AG10803 (cell line): ENCODE results near the gene DOCK1.

Experiments
- DNase-seq: peaks from one replicate; pipeline ENCODE4 v3.0.0; 2010; ENCODE audit warnings: low read depth
- H3K4me3 ChIP-seq: 2 replicates; pipeline ENCODE4 v1.5.1; 2011; ENCODE audit warnings: mild to moderate bottlenecking, low read length, control low read depth
- TF ChIP-seq, protein P1 (sequence below): conservative IDR thresholded peaks from 2 replicates; pipeline ENCODE4 v1.5.1; 2011; ENCODE audit warnings: mild to moderate bottlenecking, low read length, control low read depth, inconsistent platforms

The DOCK1 gene

DNA sequence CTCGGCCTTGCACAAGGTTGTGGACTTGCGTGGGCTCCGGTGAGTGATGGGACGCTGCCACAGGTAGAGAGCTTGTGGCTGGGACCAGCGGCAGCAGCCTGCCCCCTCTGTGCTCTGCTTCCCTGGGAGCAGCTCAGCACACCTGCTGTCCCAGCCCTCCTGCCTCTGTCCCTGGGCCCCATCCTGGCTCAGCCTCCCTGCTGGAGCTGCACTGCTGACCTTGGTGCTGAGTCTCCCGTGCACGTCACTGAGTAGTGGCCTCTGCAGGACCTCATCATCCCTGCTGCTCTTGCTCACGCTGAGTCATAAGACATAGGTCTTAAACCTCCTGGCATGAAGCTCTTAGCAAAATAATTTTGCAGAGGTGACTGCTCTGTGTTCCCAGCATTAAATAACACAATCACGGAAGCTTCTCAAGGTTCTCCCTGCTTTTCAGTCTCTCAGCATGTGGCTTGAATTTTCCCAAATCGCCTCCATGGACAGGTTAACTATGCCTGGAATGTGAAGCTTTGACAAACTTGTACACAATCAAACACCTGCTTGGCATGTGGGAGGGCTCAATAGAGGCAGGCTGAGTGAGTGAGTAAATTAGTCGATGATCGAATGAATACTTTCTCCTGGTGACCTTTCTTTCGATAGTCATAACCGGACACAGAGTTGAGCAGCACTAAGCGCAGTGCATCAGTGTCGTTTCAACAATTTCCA, 580.1 kb downstream of the DOCK1 start:
- no peak for DNase-seq
- TF ChIP-seq, protein P1, sequence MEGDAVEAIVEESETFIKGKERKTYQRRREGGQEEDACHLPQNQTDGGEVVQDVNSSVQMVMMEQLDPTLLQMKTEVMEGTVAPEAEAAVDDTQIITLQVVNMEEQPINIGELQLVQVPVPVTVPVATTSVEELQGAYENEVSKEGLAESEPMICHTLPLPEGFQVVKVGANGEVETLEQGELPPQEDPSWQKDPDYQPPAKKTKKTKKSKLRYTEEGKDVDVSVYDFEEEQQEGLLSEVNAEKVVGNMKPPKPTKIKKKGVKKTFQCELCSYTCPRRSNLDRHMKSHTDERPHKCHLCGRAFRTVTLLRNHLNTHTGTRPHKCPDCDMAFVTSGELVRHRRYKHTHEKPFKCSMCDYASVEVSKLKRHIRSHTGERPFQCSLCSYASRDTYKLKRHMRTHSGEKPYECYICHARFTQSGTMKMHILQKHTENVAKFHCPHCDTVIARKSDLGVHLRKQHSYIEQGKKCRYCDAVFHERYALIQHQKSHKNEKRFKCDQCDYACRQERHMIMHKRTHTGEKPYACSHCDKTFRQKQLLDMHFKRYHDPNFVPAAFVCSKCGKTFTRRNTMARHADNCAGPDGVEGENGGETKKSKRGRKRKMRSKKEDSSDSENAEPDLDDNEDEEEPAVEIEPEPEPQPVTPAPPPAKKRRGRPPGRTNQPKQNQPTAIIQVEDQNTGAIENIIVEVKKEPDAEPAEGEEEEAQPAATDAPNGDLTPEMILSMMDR: no peak
- H3K4me3 ChIP-seq: no peak overlapping the region

DNA sequence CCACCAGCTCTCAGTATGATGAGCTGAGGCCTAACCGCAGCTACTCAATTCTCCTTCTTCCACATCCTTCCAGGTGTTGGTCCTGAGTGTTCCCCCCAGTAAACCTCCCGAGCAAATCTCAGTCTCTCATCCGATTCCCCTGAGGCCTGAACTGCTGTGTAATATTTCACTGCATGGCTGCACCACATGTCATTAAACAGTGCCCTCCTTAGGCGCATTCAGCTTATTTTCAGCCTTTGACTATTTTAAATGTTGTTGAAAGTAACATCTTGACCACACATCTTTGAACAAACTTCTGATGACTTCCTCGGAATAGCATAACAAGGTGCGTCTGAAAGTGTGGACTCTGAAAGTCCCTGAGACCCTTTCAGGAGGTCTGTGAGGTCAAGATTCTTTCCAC, 581.1 kb downstream of the DOCK1 start:
- no peak overlapping the region for H3K4me3 ChIP-seq
- no peak for DNase-seq
- TF ChIP-seq, protein P1: no peak

DNA sequence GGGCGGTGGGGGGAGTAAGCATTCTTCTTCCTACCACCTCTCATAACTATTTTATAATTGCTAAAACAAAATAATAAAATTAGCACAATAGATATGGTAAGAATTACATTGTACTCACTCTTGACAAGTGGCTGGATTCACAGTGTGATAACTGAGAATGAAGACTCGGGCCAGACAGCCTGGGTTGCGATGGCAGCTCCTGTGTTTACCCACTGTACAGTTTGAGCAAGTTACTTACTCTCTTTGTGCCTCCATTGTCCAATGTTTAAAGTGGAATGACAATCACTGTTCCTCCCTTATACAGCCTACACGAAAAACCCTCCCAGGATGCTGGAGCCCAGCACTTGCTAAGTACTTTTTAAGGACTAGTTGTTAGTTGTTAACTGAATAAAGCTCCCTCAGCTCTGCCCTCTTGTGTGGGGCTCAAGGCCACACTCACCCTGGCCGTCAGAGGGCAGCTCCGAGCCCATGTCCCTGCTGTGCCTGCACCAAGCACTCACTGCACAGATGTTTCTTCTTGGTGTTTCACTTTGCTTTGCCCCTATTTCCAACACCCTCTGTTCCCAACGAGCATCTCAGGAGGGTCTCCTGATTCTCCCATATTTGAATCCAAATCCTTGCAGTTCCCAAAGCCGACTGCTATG, 587.5 kb downstream of the DOCK1 start:
- no peak for DNase-seq
- H3K4me3 ChIP-seq: no peak overlapping the region
- TF ChIP-seq, protein P1: peak; percentile 28

DNA sequence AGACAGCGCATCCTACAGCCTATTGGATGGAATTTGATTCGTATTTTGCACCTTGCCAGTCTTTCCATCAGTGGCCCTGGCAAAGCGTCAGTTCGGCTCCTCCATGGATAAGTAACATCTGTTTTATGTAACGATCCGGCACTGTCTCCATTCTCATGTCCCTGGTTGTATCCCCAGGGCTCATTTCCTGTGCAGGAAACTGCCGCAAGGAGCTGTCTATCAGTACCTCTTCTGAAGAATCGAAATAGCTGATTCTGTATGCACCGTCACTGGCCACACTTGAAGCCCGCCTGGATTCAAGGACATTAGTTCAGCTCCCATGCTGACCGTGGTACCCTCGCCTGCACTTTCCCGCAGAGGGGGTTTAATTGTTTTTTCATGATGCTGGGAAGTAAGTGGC, 590.8 kb downstream of the DOCK1 start:
- TF ChIP-seq, protein P1: no peak
- no peak overlapping the region for H3K4me3 ChIP-seq
- DNase-seq: no peak

DNA sequence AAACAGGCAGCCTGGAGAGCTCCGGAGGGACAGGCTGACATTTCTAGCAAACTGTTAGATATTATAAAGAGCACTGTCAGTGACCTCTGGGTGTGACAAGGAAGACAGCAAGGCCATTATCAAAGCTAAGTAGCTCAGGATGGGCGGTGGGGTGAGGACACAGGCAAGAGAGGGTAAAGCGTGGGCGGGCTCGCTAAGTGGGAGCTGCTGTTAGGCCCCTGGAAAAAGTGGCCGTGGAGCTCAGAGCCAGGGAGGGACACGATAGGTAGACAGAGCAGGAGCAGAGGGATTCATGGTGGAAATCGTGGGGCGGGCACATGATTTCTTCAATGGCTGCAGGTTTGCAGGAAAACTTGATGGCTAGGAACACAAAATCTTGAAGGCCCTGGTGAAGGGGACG, 592.5 kb downstream of the DOCK1 start:
- TF ChIP-seq, protein P1: no peak
- no peak overlapping the region for H3K4me3 ChIP-seq
- no peak for DNase-seq

DNA sequence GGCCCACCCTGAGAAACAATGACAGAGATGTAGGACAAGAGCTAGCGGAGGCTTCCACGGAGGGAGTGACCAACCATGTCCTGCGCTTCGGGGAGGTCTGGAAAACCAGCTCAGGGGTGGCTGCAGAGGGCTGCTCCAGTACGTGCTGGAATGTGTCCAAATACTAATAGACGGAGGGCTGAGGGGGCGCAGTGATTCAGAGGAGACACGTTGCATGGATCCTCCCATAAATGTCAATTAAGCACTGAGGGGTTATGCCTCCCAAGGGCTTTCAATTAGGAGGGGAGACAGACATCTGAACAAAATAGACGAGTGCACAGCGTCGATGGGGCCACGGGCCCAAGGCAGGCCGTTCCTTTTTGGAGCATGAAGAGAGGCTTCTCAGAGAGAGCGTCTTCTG, 592.9 kb downstream of the DOCK1 start:
- DNase-seq: no peak
- H3K4me3 ChIP-seq: no peak overlapping the region
- TF ChIP-seq, protein P1: no peak

DNA sequence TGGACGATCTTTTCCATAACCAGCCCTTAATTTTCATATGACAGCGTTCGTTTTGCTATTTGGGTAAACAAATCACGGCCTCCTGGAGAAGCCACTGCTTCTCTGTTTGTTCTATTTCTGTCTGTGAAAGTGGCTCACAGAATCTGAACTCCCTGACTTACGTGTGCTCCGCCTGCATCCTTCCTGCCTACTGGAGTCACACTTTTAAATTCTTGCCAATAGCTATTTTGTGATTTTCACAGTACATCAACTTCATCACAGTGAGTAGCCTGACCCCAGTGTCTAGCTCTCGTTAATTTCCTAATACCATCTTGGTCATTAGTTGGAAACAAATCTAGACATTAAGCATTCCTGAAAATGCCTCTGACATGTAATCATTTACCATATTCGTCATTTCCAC, 594.9 kb downstream of the DOCK1 start:
- TF ChIP-seq, protein P1: no peak
- no peak overlapping the region for H3K4me3 ChIP-seq
- DNase-seq: no peak
